ENCODE measurements around the gene LRFN3.

LRFN3 gene

DNA sequence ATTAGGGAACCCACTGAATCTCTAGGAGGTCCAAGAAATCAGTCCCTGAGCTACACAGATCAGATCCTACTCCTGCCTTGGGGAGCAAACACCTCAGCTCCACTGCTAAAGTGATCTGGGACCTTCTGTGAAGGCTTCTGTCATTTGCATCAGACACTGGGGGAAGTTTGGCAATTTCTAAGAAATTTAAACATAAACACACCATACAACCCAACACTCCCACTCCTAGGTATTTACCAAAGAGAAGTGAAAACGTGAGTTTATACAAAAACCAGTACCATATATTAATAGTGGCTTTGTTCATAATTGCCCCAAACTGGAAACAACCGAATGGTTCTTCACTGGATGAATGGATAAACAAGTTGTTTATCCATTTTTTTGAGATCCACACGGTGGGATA is 20.7 kb upstream of the LRFN3 start:
- Mint-ChIP-seq H3K27me3 (no peaks in the 10 kb centered on the region), H3K9me3 (no peaks in the 10 kb centered on the region), H3K27ac (no peak overlapping the region), H3K36me3 (ENCODE audit: low read depth) (no peaks in the 10 kb centered on the region), H3K4me1 (peaks cover 32% of the 10 kb centered on the region), H3K4me3 (no peak overlapping the region)
- ATAC-seq (no peak), DNase-seq (no peak)

DNA sequence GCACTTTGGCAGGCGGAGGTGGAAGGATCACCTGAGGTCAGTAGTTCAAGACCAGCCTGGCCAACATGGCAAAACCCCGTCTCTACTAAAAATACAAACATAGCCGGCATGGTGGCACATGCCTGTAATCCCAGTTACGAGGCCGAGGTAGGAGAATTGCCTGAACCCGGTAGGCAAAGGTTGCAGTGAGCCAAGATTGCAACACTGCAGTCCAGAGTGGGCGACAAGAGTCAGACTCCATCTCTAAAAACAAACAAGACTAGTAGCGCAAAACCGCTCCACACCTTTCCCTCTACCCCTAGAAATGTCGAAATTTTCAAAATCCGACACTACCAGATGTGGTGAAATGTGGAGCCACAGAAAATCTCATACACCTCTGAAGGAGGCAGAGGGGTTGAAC is 16.9 kb upstream of the LRFN3 start:
- DNase-seq (no peak), ATAC-seq (no peak)
- Mint-ChIP-seq H3K4me1 (peaks cover 7% of the 10 kb centered on the region), H3K36me3 (ENCODE audit: low read depth) (no peaks in the 10 kb centered on the region), H3K27me3 (no peaks in the 10 kb centered on the region), H3K4me3 (no peak overlapping the region), H3K27ac (no peak overlapping the region), H3K9me3 (no peaks in the 10 kb centered on the region)

DNA sequence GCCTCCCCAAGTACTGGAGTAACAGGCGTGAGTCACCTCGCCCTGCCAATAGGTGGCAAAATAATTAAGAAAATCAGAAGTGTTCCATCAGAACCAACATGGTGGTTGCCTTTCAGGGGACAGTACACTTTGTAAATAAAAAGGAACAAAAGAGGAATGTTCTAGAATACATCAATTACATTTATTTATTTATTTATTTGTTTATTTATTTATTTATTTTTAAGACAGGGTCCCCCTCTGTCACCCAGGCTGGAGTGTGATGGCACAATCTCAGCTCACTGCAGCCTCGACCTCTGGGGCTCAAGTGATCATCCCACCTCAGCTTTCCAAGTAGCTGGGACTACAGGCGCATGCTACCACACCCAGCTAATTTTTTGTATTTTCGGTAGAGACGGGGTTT is 15.2 kb upstream of the LRFN3 start:
- no peaks in the 10 kb centered on the region for H3K4me1 Mint-ChIP-seq
- H3K27me3 Mint-ChIP-seq, result no peaks in the 10 kb centered on the region
- no peak overlapping the region for H3K27ac Mint-ChIP-seq
- no peak overlapping the region for H3K4me3 Mint-ChIP-seq
- DNase-seq, result no peak
- no peak for ATAC-seq
- peaks cover 6% of the 10 kb centered on the region for H3K36me3 Mint-ChIP-seq (ENCODE audit: low read depth)
- peaks cover 11% of the 10 kb centered on the region for H3K9me3 Mint-ChIP-seq

DNA sequence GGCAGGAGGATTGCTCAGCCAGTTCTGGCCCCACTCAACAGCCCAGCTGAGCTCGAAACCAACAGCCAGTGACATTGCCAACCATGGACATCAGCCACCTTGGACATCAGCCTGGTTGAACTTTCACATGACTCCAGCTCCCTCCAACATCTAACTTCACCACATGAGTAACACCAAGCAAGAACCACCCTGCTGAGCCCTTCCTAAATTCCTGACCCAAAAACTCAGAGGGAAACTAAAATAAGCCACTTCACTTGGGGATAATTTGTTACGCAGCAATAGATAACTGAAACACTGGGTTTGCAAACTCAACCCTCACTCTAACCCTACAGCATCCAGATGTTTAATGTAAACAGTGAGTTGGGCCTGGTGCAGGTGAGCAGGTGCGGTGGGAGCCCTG is 10.7 kb upstream of the LRFN3 start:
- Mint-ChIP-seq H3K27me3 (no peaks in the 10 kb centered on the region), H3K4me3 (no peak overlapping the region), H3K4me1 (peaks cover 15% of the 10 kb centered on the region), H3K9me3 (peaks cover 13% of the 10 kb centered on the region), H3K36me3 (ENCODE audit: low read depth) (peaks cover 7% of the 10 kb centered on the region), H3K27ac (no peak overlapping the region)
- ATAC-seq, result no peak
- no peak for DNase-seq

DNA sequence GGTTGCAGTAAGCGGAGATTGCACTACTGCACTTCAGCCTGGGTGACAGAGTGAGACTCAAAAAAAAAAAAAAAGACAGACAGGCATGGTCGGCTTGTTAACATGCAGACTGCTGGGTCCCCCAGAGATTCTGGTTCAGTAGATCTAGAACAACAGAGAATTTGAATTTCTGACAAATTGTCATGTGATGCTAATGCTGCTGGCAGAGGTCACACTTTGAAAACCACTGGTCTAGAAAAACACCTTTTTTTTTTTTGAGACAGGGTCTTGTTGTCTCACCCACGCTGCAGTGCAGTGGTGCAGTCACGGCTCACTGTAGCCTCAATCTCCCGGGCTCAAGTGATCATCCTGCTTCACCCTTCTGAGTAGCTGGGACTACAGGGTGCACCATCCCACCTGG is 7.7 kb upstream of the LRFN3 start:
- H3K4me3 Mint-ChIP-seq, result no peak overlapping the region
- DNase-seq (no peak), ATAC-seq (no peak)
- peaks cover 29% of the 10 kb centered on the region for H3K4me1 Mint-ChIP-seq
- no peaks in the 10 kb centered on the region for H3K27me3 Mint-ChIP-seq
- H3K36me3 Mint-ChIP-seq (ENCODE audit: low read depth), result peaks cover 7% of the 10 kb centered on the region
- H3K27ac Mint-ChIP-seq, result no peak overlapping the region
- H3K9me3 Mint-ChIP-seq, result peaks cover 13% of the 10 kb centered on the region

DNA sequence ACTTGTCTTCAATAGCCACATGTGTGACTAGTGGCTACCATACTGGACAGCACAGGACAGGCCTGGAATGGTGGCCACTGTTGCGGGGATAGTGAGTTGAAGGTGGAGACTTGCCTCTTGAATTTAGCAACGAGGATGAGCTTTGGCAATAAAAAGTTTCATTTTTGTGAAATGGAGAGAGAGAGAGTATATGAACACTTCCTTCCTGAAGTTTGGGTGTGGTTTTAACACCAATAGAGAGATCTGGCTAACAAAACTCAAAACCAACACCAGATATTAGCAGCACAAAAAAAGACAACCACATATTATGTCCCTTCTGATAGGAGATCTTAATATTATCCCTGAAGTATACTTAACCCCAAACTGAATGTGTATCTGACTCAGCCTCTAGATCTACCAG is 6.3 kb upstream of the LRFN3 start:
- DNase-seq (no peak), ATAC-seq (no peak)
- Mint-ChIP-seq H3K36me3 (ENCODE audit: low read depth) (peaks cover 7% of the 10 kb centered on the region), H3K4me3 (peak overlapping the region; percentile 10), H3K9me3 (peaks cover 13% of the 10 kb centered on the region), H3K4me1 (peaks cover 29% of the 10 kb centered on the region), H3K27me3 (no peaks in the 10 kb centered on the region), H3K27ac (peak overlapping the region; percentile 86)

DNA sequence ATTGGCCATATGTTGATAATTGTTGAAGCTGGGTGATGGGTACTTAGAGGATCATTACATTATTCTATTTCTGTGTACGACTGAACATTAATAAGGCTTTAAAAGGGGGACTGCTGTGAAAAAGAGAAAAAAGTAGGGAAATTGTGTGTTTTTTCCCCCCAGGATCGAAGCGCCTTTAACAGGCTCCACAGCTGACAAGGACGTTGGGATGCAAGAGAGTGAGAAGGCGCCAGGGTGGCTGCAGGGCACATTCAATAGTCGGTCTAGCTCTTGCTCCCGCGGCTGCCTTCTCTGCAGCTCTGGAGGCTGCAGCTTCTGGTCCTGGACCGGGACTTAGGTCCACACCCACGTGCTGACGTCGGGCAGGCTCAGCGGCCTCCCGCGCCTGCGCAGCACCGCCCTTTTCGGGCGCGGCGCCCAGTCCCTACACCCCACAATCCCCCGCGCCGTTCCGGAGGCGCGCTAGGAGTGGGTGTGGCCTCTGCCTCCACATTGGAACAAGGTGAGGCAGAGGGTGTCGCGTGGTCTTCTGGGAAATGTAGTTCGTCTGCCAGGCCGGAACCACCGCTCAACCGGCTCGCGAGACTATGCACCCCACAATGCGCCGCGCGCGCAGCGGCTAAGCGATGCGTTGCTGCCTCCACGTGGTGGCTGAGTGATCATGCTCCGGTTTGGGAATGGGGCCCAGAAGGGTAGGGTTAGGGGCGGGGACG is 4.9 kb upstream of the LRFN3 start:
- peak overlapping the region; percentile 79 for H3K27ac Mint-ChIP-seq
- peaks cover 41% of the 10 kb centered on the region for H3K4me1 Mint-ChIP-seq
- H3K36me3 Mint-ChIP-seq (ENCODE audit: low read depth), result no peaks in the 10 kb centered on the region

DNA sequence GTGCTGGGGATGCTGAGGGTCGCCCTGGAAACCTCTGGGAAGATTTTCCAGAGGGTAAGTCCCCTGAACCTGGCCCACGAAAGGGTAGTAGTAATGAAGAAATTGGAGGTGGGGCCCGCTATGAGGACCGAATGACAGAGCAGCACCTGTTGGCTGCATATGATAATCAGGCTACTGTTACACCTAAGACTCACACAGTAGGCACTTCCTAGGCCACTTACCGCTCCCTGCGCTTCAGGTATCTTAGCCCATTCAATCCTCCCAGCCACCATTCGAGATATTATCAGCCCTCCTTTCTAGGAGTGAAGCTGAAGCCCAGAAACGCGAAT is 4.3 kb upstream of the LRFN3 start:
- Mint-ChIP-seq H3K4me1 (peaks cover 40% of the 10 kb centered on the region), H3K36me3 (ENCODE audit: low read depth) (no peaks in the 10 kb centered on the region), H3K4me3 (peak overlapping the region; percentile 49), H3K27ac (peak overlapping the region; percentile 79), H3K9me3 (no peaks in the 10 kb centered on the region), H3K27me3 (peaks cover 3% of the 10 kb centered on the region)
- no peak for ATAC-seq
- DNase-seq, result no peak

More for the DNA sequence above, 4.9 kb upstream of the LRFN3 start:
- ATAC-seq (peak; percentile 99), DNase-seq (peak; percentile 99)
- H3K4me3 Mint-ChIP-seq, result peak overlapping the region; percentile 79
- H3K9me3 Mint-ChIP-seq, result no peaks in the 10 kb centered on the region
- H3K27me3 Mint-ChIP-seq, result peaks cover 3% of the 10 kb centered on the region

DNA sequence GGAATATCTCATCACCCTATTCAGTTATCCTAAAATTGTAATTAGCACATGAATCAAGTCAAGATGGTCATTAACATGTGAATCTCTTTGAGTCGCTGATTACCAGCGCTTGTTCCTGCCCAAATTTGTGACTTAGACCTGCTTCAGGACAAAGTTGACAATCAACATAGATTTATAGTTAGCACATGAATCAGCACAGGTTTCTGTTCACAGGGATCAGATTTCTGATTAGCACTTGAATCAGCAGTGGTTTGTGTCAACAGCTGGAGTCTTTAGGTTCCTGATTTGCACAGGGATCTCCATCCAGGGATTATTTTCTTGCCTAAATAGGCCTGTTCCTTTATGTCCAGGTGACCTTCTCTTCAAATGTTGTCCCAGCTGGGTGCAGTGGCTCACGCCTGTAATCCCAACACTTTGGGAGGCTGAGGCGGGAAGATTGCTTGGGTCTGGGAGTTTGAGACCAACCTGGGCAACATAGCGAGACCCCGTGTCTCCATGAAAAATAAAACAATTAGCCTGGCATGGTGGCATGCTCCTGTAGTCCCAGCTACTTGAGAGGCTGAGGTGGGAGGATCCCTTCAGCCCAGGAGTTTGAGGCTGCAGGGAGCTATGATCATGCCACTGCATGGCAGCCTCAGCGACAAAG is 3.8 kb upstream of the LRFN3 start:
- H3K4me3 Mint-ChIP-seq, result no peak overlapping the region
- H3K27me3 Mint-ChIP-seq, result peaks cover 3% of the 10 kb centered on the region
- no peak overlapping the region for H3K27ac Mint-ChIP-seq
- no peak for DNase-seq
- no peaks in the 10 kb centered on the region for H3K9me3 Mint-ChIP-seq
- H3K4me1 Mint-ChIP-seq, result peaks cover 41% of the 10 kb centered on the region
- no peak for ATAC-seq
- H3K36me3 Mint-ChIP-seq (ENCODE audit: low read depth), result no peaks in the 10 kb centered on the region

DNA sequence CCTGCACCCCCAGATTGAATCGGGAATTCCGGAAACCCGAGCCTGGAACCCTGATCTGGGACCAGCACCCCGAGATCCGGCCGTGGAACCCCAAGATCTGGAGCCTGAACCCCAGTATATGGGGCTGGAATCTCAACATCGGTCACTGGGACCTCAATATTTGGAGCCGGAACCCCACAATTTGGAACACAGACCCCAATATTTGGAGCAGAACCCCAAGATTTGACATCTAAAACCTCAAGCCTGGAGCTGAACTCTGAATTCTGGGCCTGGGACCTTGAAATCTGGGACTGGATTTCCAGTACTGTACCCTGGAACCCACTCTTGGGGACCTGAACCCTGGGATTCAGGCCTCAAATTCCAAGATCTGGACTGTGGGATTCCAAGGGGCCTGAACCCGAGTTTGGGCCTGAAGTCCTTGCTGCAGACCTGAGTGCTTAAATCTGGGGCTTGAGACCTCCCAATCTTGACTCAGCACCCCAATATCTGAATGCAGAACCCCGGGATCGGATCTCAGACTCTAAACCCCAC is 629 bp downstream of the LRFN3 start:
- Mint-ChIP-seq H3K27me3 (peaks cover 3% of the 10 kb centered on the region), H3K4me1 (peaks cover 34% of the 10 kb centered on the region), H3K4me3 (peak overlapping the region; percentile 71), H3K36me3 (ENCODE audit: low read depth) (no peaks in the 10 kb centered on the region), H3K9me3 (no peaks in the 10 kb centered on the region), H3K27ac (no peak overlapping the region)
- ATAC-seq, result no peak
- DNase-seq, result no peak

DNA sequence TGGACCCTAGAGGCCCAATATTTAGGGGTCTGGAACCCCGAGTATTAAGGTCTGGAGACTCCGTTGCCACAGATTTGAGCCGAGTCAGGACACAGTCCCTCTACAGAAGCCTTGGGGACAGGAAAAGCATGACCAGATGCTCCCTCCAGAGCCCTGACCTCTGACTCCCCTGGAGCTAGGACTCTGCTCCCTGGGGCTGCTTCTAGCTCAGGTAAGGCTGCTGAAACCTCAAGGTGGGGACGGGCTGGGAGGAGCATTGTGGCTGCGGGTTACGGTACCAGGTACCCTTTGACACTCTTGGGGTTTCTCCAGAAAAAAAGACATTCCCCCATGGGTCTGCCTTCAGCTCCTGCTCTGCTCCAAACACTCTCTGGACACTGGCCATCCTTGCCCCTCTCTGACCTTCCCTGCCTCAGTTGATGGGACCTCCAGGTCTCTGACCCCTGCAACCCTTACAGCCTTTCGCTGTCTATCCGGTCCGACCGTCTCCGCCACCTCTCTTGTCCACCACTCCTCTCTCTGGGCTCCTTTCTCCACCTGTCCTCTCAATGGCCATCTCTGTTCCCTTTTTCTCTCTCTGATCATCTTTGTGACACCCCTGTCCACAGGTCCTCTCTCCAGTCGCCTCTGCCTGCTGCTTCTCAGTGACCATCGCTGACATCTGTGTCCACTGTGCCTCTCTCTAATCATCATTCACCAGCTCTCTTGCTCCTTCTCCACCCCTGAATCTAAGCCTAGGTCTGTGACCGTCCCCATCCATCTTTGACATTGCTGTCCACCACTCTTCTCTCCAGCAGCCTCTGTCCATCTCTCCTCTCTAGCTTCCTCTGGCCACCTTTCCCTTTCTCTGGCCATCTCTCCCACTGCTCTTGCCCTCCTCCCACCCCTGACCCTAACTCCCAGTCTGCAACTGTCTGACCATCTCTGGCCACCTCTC is 1.4 kb downstream of the LRFN3 start:
- Mint-ChIP-seq H3K36me3 (ENCODE audit: low read depth) (no peaks in the 10 kb centered on the region), H3K27me3 (peaks cover 3% of the 10 kb centered on the region), H3K27ac (no peak overlapping the region), H3K4me1 (peaks cover 30% of the 10 kb centered on the region), H3K9me3 (no peaks in the 10 kb centered on the region), H3K4me3 (peak overlapping the region; percentile 71)
- no peak for DNase-seq
- peak; percentile 13 for ATAC-seq

DNA sequence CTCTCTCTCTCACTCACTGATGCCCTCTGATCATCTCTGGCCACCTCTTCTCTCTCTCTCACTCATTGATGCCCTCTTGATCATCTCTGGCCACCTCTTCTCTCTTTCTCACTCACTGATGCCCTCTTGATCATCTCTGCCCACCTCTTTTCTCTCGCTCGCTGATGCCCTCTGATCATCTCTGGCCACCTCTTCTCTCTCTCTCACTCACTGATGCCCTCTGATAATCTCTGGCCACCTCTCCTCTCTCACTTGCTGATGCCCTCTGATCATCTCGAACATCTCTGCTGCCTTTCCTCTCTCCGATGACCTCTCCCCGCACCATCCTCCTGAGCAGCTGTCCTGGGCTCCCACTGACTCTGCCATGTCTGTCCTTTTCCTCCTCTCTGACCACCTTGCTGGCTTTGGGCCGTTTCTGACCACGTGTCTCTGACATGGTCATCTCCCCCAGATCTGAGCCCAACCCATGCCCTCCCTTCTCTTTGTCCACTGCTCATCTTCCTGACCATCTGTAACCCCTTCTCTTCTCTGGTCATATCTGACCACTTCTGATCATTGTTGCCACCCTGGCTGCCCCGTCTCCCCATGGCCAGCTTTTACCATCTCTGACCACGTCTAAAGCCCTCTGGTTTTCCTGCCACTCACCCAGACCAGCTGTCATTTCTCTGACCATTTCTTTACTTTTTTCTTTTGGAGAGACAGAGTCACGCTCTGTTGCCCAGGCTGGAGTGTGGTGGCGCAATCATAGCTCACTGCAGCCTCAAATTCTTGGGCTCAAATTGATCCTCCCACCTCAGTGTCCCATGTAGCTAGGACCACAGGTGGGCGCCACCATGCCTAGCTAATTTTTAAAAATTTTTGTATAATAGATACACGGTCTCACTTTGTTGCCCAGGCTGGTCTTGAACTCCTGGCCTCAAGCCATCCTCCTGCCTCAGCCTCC is 2.4 kb downstream of the LRFN3 start:
- Mint-ChIP-seq H3K9me3 (no peaks in the 10 kb centered on the region), H3K27ac (no peak overlapping the region), H3K4me3 (peak overlapping the region; percentile 71), H3K4me1 (peaks cover 30% of the 10 kb centered on the region), H3K36me3 (ENCODE audit: low read depth) (peaks cover under 1% of the 10 kb centered on the region), H3K27me3 (peaks cover 3% of the 10 kb centered on the region)
- DNase-seq, result no peak
- ATAC-seq, result no peak

DNA sequence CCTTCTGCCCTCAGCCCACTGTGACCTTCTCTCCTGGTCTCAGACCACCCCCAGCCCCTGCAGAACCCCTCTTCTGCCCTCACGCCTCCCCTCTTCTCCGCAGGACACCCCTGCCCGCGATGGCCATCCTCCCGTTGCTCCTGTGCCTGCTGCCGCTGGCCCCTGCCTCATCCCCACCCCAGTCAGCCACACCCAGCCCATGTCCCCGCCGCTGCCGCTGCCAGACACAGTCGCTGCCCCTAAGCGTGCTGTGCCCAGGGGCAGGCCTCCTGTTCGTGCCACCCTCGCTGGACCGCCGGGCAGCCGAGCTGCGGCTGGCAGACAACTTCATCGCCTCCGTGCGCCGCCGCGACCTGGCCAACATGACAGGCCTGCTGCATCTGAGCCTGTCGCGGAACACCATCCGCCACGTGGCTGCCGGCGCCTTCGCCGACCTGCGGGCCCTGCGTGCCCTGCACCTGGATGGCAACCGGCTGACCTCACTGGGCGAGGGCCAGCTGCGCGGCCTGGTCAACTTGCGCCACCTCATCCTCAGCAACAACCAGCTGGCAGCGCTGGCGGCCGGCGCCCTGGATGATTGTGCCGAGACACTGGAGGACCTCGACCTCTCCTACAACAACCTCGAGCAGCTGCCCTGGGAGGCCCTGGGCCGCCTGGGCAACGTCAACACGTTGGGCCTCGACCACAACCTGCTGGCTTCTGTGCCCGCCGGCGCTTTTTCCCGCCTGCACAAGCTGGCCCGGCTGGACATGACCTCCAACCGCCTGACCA is 3.3 kb downstream of the LRFN3 start:
- Mint-ChIP-seq H3K36me3 (ENCODE audit: low read depth) (peaks cover 2% of the 10 kb centered on the region), H3K4me3 (no peak overlapping the region), H3K9me3 (no peaks in the 10 kb centered on the region), H3K27me3 (peaks cover 3% of the 10 kb centered on the region), H3K4me1 (peaks cover 30% of the 10 kb centered on the region), H3K27ac (no peak overlapping the region)
- ATAC-seq (no peak), DNase-seq (no peak)

All from activated naive CD8-positive, alpha-beta T cell treated with anti-CD3 and anti-CD28 coated beads, Interleukin-2, amount 50 U/mL, for 24 hours (primary cell).